Glutamatergic neuron (in vitro differentiated cells): ENCODE data around the gene MRPL33. TPM values are rescaled to one million over a fixed set of nuclear protein-coding genes. Genes with fewer than 3 reads are reported as not detected.

Experiments
- DNase-seq: peaks from one replicate; pipeline ENCODE4 v3.0.0; 2022
- H3K27ac Mint-ChIP-seq: one replicate; pipeline ENCODE4 v1.8.0; 2020; ENCODE audit warnings: mild to moderate bottlenecking, mixed read lengths, inconsistent platforms; ENCODE audit not compliant: unreplicated experiment
- H3K27me3 Mint-ChIP-seq: one replicate; pipeline ENCODE4 v1.8.0; 2020; ENCODE audit warnings: mild to moderate bottlenecking, moderate library complexity, mixed read lengths, inconsistent platforms; ENCODE audit not compliant: unreplicated experiment
- H3K36me3 Mint-ChIP-seq: one replicate; pipeline ENCODE4 v1.8.0; 2020; ENCODE audit warnings: mild to moderate bottlenecking, mixed read lengths, inconsistent platforms; ENCODE audit not compliant: unreplicated experiment
- H3K4me1 Mint-ChIP-seq: one replicate; pipeline ENCODE4 v1.8.0; 2020; ENCODE audit warnings: mild to moderate bottlenecking, low read depth, mixed read lengths, inconsistent platforms; ENCODE audit not compliant: unreplicated experiment
- H3K4me3 Mint-ChIP-seq: one replicate; pipeline ENCODE4 v1.8.0; 2020; ENCODE audit warnings: mild to moderate bottlenecking, mixed read lengths, inconsistent platforms; ENCODE audit not compliant: unreplicated experiment
- H3K9me3 Mint-ChIP-seq: one replicate; pipeline ENCODE4 v1.8.0; 2020; ENCODE audit warnings: mild to moderate bottlenecking, moderate library complexity, mixed read lengths, inconsistent platforms; ENCODE audit not compliant: unreplicated experiment
- CTCF ChIP-seq: fragments of 200-600 bp; sonication (generic); IDR thresholded peaks from one replicate; pipeline ENCODE4 v1.5.0; 2021; ENCODE audit not compliant: partially characterized antibody, unreplicated experiment
- total RNA-seq: library from RNA; stranded (reverse); fragmentation: NEBNext Ultra II Directional; extraction: Animal tissue kit (Norgen Biotek cat#: 25700); gene quantifications from one replicate; pipeline ENCODE4 v1.2.1, GENCODE V29; 2021; ENCODE audit not compliant: unreplicated experiment

MRPL33 gene
- total RNA-seq, 1 donor from 2014 or later: 54.2 TPM

GRCh38 chr2:27792759-27793158 is 21.2 kb downstream of the MRPL33 start:
- no peak overlapping the region for H3K4me3 Mint-ChIP-seq
- peaks cover 4% of the 10 kb centered on the region for H3K27me3 Mint-ChIP-seq
- peaks cover 10% of the 10 kb centered on the region for H3K4me1 Mint-ChIP-seq
- no peak overlapping the region for H3K27ac Mint-ChIP-seq
- H3K36me3 Mint-ChIP-seq: peaks cover 16% of the 10 kb centered on the region
- no peak for DNase-seq
- peaks cover 2% of the 10 kb centered on the region for H3K9me3 Mint-ChIP-seq
- TF ChIP-seq CTCF: no peak

- Mint-ChIP-seq H3K36me3 (peaks cover 12% of the 10 kb centered on the region), H3K9me3 (peaks cover 2% of the 10 kb centered on the region), H3K4me1 (peaks cover 11% of the 10 kb centered on the region), H3K4me3 (no peak overlapping the region), H3K27me3 (peaks cover 6% of the 10 kb centered on the region), H3K27ac (no peak overlapping the region)
- no peak for DNase-seq
- TF ChIP-seq CTCF: no peak
Observed at GRCh38 chr2:27795093-27795834, 23.7 kb downstream of the MRPL33 start.

GRCh38 chr2:27795868-27796277 is 24.4 kb downstream of the MRPL33 start:
- no peak for TF ChIP-seq CTCF
- peaks cover 11% of the 10 kb centered on the region for H3K4me1 Mint-ChIP-seq
- DNase-seq: no peak
- peaks cover 6% of the 10 kb centered on the region for H3K27me3 Mint-ChIP-seq
- H3K9me3 Mint-ChIP-seq: peaks cover 2% of the 10 kb centered on the region
- H3K4me3 Mint-ChIP-seq: no peak overlapping the region
- H3K36me3 Mint-ChIP-seq: peaks cover 9% of the 10 kb centered on the region
- H3K27ac Mint-ChIP-seq: no peak overlapping the region

- no peak for TF ChIP-seq CTCF
- Mint-ChIP-seq H3K27me3 (peaks cover 4% of the 10 kb centered on the region), H3K4me1 (peaks cover 11% of the 10 kb centered on the region), H3K36me3 (peaks cover 5% of the 10 kb centered on the region), H3K27ac (peak overlapping the region; percentile 3), H3K9me3 (no peaks in the 10 kb centered on the region), H3K4me3 (peak overlapping the region; percentile 54)
- DNase-seq: no peak
Observed at GRCh38 chr2:27796791-27797765, 25.6 kb downstream of the MRPL33 start.

- Mint-ChIP-seq H3K27me3 (peaks cover 3% of the 10 kb centered on the region), H3K9me3 (no peaks in the 10 kb centered on the region), H3K27ac (no peak overlapping the region), H3K4me1 (peaks cover 11% of the 10 kb centered on the region), H3K4me3 (peak overlapping the region; percentile 54), H3K36me3 (peaks cover 5% of the 10 kb centered on the region)
- DNase-seq: no peak
- TF ChIP-seq CTCF: no peak
Observed at GRCh38 chr2:27797841-27798240, 26.3 kb downstream of the MRPL33 start.
